Fibroblast of skin of back (primary cell): ENCODE results near the gene MUCL1.

Source experiments
- DNase-seq: peaks from one replicate; pipeline ENCODE4 v3.0.0-alpha.2; 2013

MUCL1 gene

DNA sequence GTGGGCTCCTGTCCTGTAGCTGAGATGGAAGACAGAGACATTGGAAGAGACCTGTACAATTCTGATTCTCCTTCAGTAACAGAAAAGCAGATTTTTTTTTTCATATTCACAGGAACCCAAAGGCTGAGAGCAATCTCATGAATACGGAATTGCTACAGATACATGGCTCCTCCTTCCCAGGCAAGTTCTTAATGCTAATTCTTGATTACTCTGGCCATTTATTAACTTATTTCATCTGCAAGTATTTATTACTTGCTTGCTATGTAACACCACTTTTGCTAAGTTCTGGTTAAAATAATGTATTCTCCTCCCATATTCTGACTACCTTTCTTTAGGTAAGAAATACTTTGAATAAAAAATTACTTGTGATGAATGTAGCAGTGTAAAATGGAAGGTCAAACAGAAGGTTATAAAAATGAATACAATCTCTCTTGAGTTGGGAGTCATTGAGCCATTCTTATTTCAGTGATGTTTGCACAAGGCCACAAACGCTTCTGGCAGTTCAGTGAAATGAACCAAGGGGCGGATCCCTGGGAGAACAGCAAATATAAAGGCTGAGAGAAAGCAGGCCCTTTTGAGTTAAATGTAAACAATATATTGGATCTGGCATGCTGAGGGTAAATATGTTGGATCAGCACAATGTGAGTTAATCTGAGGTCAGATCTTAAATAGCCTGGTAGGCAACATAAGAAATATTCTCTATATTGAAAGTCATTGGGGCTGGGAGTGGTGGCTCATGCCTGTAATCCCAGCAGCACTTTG lies 37.6 kb downstream of the MUCL1 start:
- DNase-seq, result no peak
